NB4 (cell line): ENCODE measurements around the gene HAPLN2.

Experiments
- DNase-seq: peaks from one replicate; pipeline ENCODE4 v3.0.0; 2010; ENCODE audit warnings: low read depth
- H3K4me3 ChIP-seq: one replicate; pipeline ENCODE4 v1.5.1; 2011; ENCODE audit warnings: mild to moderate bottlenecking, low read depth, low read length, moderate library complexity
- CTCF ChIP-seq: IDR thresholded peaks from one replicate; pipeline ENCODE4 v1.5.1; 2012; ENCODE audit warnings: low read depth, low read length
- MAX ChIP-seq: IDR thresholded peaks from 2 replicates; pipeline ENCODE4 v1.6.1; 2011; ENCODE audit warnings: low read depth, low read length
- MYC ChIP-seq: IDR thresholded peaks from 2 replicates; pipeline ENCODE4 v1.6.1; 2011; ENCODE audit warnings: low read depth, low read length
- POLR2A ChIP-seq: IDR thresholded peaks from 2 replicates; pipeline ENCODE4 v1.6.1; 2011; ENCODE audit warnings: mild to moderate bottlenecking; ENCODE audit not compliant: insufficient read length; ENCODE audit errors: extremely low read depth

Gene HAPLN2

GRCh38 chr1:156662800-156663055 lies 43.5 kb downstream of the HAPLN2 start:
- TF ChIP-seq MAX (no peak), MYC (no peak), POLR2A (no peak), CTCF (no peak)
- no peak overlapping the region for H3K4me3 ChIP-seq
- no peak for DNase-seq

- no peak for TF ChIP-seq MYC
- no peak for TF ChIP-seq CTCF
- no peak for TF ChIP-seq MAX
- TF ChIP-seq POLR2A = no peak
- DNase-seq = no peak
These were observed 44.0 kb downstream of the HAPLN2 start for GRCh38 chr1:156663178-156663577.

GRCh38 chr1:156664046-156664766 lies 45.0 kb downstream of the HAPLN2 start:
- no peak for DNase-seq
- no peak for TF ChIP-seq MAX
- TF ChIP-seq CTCF = no peak
- no peak overlapping the region for H3K4me3 ChIP-seq

More at GRCh38 chr1:156663178-156663577, 44.0 kb downstream of the HAPLN2 start:
- no peak overlapping the region for H3K4me3 ChIP-seq

GRCh38 chr1:156664767-156665411 lies 45.7 kb downstream of the HAPLN2 start:
- no peak for TF ChIP-seq POLR2A
- TF ChIP-seq CTCF = no peak
- no peak for TF ChIP-seq MAX
- TF ChIP-seq MYC = no peak
- no peak overlapping the region for H3K4me3 ChIP-seq
- peak; percentile 54 for DNase-seq

- DNase-seq = no peak
- TF ChIP-seq MAX = no peak
- TF ChIP-seq MYC = no peak
- no peak for TF ChIP-seq POLR2A
- TF ChIP-seq CTCF = no peak
- no peak overlapping the region for H3K4me3 ChIP-seq
These were observed 46.3 kb downstream of the HAPLN2 start for GRCh38 chr1:156665539-156665938.
